ENCODE results near the gene PRF1. TPM values are rescaled to one million over a fixed set of nuclear protein-coding genes. Genes with fewer than 3 reads are reported as not detected.
A peak's percentile ranks its signal among the peaks of the same experiment; 100 is the strongest.

The PRF1 gene
- total RNA-seq, 1 donor from 2014 or later: not detected

GRCh38 chr10:70620020-70620289 is 17.4 kb upstream of the PRF1 start:
- H3K4me1 Mint-ChIP-seq (ENCODE audit: unreplicated experiment): peaks cover 16% of the 10 kb centered on the region
- peaks cover 15% of the 10 kb centered on the region for H3K9me3 Mint-ChIP-seq (ENCODE audit: unreplicated experiment)
- peaks cover 11% of the 10 kb centered on the region for H3K27me3 Mint-ChIP-seq (ENCODE audit: unreplicated experiment)
- TF ChIP-seq CTCF (IDR thresholded peaks at IDR 0.05): no peak
- no peak for DNase-seq (ENCODE audit: extremely low spot score, unreplicated experiment)
- no peak overlapping the region for H3K4me3 Mint-ChIP-seq (ENCODE audit: unreplicated experiment)
- H3K36me3 Mint-ChIP-seq (ENCODE audit: unreplicated experiment): peaks cover 4% of the 10 kb centered on the region
- no peak overlapping the region for H3K27ac Mint-ChIP-seq (ENCODE audit: unreplicated experiment)

GRCh38 chr10:70619271-70620019 is 16.9 kb upstream of the PRF1 start:
- DNase-seq (ENCODE audit: extremely low spot score, unreplicated experiment): no peak
- H3K27me3 Mint-ChIP-seq (ENCODE audit: unreplicated experiment): peaks cover 14% of the 10 kb centered on the region

GRCh38 chr10:70618663-70619062 is 16.1 kb upstream of the PRF1 start:
- TF ChIP-seq CTCF (IDR thresholded peaks at IDR 0.05): no peak
- Mint-ChIP-seq H3K4me3 (ENCODE audit: unreplicated experiment) (no peak overlapping the region), H3K4me1 (ENCODE audit: unreplicated experiment) (peaks cover 12% of the 10 kb centered on the region), H3K27ac (ENCODE audit: unreplicated experiment) (no peak overlapping the region), H3K27me3 (ENCODE audit: unreplicated experiment) (peaks cover 13% of the 10 kb centered on the region), H3K9me3 (ENCODE audit: unreplicated experiment) (peaks cover 15% of the 10 kb centered on the region), H3K36me3 (ENCODE audit: unreplicated experiment) (peaks cover 4% of the 10 kb centered on the region)
- DNase-seq (ENCODE audit: extremely low spot score, unreplicated experiment): no peak

More at GRCh38 chr10:70619271-70620019, 16.9 kb upstream of the PRF1 start:
- Mint-ChIP-seq H3K27ac (ENCODE audit: unreplicated experiment) (no peak overlapping the region), H3K9me3 (ENCODE audit: unreplicated experiment) (peaks cover 15% of the 10 kb centered on the region), H3K36me3 (ENCODE audit: unreplicated experiment) (peaks cover 4% of the 10 kb centered on the region), H3K4me3 (ENCODE audit: unreplicated experiment) (no peak overlapping the region), H3K4me1 (ENCODE audit: unreplicated experiment) (peaks cover 16% of the 10 kb centered on the region)
- TF ChIP-seq CTCF (IDR thresholded peaks at IDR 0.05): peak; percentile 43

GRCh38 chr10:70617798-70618568 is 15.4 kb upstream of the PRF1 start:
- H3K27ac Mint-ChIP-seq (ENCODE audit: unreplicated experiment): no peak overlapping the region
- DNase-seq (ENCODE audit: extremely low spot score, unreplicated experiment): no peak
- peaks cover 12% of the 10 kb centered on the region for H3K4me1 Mint-ChIP-seq (ENCODE audit: unreplicated experiment)
- H3K4me3 Mint-ChIP-seq (ENCODE audit: unreplicated experiment): no peak overlapping the region
- peaks cover 4% of the 10 kb centered on the region for H3K36me3 Mint-ChIP-seq (ENCODE audit: unreplicated experiment)
- peaks cover 15% of the 10 kb centered on the region for H3K9me3 Mint-ChIP-seq (ENCODE audit: unreplicated experiment)
- TF ChIP-seq CTCF (IDR thresholded peaks at IDR 0.05): no peak
- H3K27me3 Mint-ChIP-seq (ENCODE audit: unreplicated experiment): peaks cover 17% of the 10 kb centered on the region

- no peak for TF ChIP-seq CTCF (IDR thresholded peaks at IDR 0.05)
- Mint-ChIP-seq H3K9me3 (ENCODE audit: unreplicated experiment) (peaks cover 15% of the 10 kb centered on the region), H3K27me3 (ENCODE audit: unreplicated experiment) (peaks cover 23% of the 10 kb centered on the region), H3K4me3 (ENCODE audit: unreplicated experiment) (no peak overlapping the region), H3K27ac (ENCODE audit: unreplicated experiment) (no peak overlapping the region), H3K4me1 (ENCODE audit: unreplicated experiment) (peaks cover 12% of the 10 kb centered on the region), H3K36me3 (ENCODE audit: unreplicated experiment) (peaks cover 4% of the 10 kb centered on the region)
- DNase-seq (ENCODE audit: extremely low spot score, unreplicated experiment): no peak
Observed at GRCh38 chr10:70616761-70617160, 14.2 kb upstream of the PRF1 start.
